ENCODE measurements around the gene KLF11.

DNA sequence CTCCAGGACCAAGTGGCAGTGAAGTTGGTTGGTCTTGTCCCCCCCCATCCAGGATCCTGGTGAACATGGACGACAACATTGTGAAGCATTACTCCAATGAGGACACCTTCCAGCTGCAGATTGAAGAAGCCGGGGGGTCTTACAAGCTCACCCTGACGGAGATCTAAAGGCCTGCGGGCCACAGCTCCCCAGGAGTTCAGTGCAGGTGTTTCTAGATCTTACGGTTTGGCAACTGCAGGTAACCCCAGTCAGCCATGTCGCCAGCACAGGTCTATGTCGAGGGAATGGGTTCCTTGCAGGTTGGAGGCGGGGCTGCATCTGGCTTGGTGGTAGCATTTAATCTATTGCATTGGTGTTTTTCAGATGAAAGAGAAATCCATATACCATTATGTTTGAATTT lies 42.8 kb upstream of the KLF11 start:
- TF ChIP-seq, protein P1, sequence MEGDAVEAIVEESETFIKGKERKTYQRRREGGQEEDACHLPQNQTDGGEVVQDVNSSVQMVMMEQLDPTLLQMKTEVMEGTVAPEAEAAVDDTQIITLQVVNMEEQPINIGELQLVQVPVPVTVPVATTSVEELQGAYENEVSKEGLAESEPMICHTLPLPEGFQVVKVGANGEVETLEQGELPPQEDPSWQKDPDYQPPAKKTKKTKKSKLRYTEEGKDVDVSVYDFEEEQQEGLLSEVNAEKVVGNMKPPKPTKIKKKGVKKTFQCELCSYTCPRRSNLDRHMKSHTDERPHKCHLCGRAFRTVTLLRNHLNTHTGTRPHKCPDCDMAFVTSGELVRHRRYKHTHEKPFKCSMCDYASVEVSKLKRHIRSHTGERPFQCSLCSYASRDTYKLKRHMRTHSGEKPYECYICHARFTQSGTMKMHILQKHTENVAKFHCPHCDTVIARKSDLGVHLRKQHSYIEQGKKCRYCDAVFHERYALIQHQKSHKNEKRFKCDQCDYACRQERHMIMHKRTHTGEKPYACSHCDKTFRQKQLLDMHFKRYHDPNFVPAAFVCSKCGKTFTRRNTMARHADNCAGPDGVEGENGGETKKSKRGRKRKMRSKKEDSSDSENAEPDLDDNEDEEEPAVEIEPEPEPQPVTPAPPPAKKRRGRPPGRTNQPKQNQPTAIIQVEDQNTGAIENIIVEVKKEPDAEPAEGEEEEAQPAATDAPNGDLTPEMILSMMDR (IDR thresholded peaks at IDR 0.05; ENCODE audit: poor library complexity): no peak
- TF ChIP-seq EZH2 (IDR thresholded peaks at IDR 0.05; ENCODE audit: borderline replicate concordance): no peak

All from hepatocyte (in vitro differentiated cells).